T47D (cell line): ENCODE results near the gene GNG12.

Experiments
- DNase-seq, 2 experiments: peaks; one replicate each; pipeline versions ENCODE4 v3.0.0 to v3.0.0-alpha.2; 2011 to 2012; ENCODE audit warnings: low read depth in 1 of 2, low spot score in 1 of 2
- JUND ChIP-seq: IDR thresholded peaks from 2 replicates; pipeline ENCODE4 v1.6.1; 2012; ENCODE audit warnings: low read depth
- in situ Hi-C: cut with HindIII; loops from 2 replicates; pipeline ENCODE4 v1.10.0; 2016; ENCODE audit warnings: low sequenced_read_pairs, low pct_unique_long_range_greater_than_20kb

GNG12 gene

DNA sequence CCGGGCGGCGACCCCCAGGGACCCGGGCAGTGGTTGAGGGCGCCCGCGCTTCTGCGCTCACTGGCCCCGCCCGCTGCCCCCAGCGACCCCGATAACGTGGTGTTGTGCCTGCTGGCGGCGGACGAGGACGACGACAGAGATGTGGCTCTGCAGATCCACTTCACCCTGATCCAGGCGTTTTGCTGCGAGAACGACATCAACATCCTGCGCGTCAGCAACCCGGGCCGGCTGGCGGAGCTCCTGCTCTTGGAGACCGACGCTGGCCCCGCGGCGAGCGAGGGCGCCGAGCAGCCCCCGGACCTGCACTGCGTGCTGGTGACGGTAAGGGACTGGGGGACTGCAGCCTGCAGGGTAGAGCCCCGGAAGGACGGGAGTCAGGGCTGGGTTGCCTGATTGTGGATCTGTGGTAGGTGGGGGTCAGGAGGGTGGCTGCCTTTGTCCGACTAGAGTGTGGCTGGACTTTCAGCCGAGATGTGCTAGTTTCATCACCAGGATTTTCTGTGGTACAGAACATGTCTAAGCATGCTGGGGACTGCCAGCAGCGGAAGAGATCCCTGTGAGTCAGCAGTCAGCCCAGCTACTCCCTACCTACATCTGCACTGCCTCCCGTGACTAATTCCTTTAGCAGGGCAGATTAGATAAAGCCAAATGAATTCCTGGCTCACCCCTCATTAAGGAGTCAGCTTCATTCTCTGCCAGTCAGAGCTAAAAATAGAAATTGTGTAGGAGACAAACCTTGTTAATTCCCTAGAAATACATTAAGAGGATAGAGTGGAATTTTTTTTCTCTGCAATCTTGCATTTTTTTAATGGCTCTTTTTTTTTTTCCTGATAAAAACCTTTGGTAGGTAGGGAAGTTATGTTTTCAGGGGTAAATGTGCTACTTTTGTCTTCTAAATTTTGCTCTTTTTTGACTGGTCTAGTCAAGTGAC lies 146.7 kb downstream of the GNG12 start:
- peak; percentile 9 to 57 for DNase-seq
- in situ Hi-C loops = no loop called here
- TF ChIP-seq JUND = no peak

DNA sequence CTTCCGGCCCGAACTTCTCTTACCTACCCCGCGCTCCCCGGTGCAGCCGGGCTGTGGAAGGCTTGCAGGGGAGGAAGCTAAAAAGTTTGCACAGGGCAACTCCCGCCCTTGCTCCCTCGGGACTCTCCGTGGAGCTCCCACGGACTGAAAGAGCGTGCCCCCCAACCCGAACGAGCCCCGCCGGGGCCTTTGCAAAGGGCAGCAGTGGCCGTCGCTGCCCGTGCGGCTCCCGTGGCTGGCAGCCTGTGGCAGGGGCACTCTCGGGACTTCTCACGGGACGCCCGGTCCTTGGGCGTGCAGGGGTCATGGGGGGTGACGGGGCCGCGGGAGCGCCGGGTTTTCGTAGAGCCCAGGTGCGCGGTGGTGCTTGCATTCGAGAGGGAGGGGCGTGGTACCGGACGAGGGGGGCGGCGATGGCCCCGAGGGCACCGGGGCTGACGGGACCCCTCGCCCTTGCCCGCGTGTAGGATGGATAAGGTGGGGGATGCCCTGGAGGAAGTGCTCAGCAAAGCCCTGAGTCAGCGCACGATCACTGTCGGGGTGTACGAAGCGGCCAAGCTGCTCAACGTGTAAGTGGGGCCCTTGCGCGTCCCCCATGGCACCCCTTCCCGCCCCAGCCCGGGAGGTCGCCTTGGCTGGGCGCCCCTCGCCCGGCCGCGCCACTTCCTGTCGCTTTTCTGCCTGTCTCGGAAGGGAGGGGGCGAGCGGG lies 147.6 kb downstream of the GNG12 start:
- no peak for TF ChIP-seq JUND
- in situ Hi-C loops = no loop called here
- DNase-seq = no peak

- TF ChIP-seq JUND = no peak
- DNase-seq = peak; percentile 93 to 98
- in situ Hi-C loops = no loop called here
Observed at GRCh38 chr1:67685067-67685557, 148.2 kb downstream of the GNG12 start, which contains the start of gene GADD45A. Gene GADD45A (plus strand): TSS chr1:67685201. CDS start chr1:67685495, 294 bp downstream.

- in situ Hi-C loops = no loop called here
- DNase-seq = no peak
- TF ChIP-seq JUND = no peak
Observed at GRCh38 chr1:67684526-67685066, 148.7 kb downstream of the GNG12 start.

- no peak for DNase-seq
- in situ Hi-C loops = no loop called here
- TF ChIP-seq JUND = no peak
Observed at GRCh38 chr1:67683766-67684525, 149.3 kb downstream of the GNG12 start.

DNA sequence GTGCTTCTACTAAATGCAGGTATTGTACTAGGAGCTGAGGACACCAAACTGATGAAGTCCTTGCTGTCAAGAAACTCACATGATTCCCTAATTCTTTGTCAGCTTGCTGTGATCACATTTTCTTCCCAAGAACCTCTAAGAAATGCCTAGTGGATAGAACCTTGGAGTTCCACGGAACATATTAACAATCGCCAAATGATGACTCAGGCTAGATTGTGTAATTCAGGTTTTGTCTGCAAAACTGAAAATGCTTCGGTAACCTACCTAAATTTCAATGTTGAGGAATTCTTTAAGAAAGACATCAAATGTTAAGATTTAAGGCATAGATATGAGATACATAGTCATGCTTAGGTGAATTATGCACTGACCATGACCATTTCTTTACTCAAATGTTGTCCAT lies 150.0 kb downstream of the GNG12 start:
- in situ Hi-C loops = no loop called here
- DNase-seq = no peak
- TF ChIP-seq JUND = no peak

DNA sequence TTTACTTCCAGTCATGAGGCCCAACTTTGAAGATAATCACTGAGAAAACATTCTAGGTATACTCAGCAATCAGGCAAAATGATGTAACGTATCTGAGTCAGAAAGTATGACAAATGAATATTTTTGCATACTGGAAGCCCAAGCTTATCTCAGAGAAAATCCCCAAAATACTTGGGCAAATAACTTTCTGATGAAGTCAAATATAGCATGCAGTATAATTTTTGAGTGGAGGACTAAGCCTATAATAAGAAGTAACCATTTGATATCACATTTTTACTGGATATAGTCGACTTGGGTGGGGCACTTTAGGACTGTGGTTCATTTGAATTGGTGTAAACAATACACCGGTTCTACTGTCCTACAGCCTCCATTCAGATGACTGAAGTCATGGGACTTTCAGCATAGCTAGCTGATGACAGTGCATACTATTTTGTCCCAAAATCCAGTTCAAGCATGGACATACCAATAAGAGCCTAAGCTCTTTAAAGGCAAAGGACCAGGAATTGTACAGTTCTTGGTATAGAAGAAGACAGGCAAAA lies 150.5 kb downstream of the GNG12 start:
- in situ Hi-C loops = no loop called here
- no peak for TF ChIP-seq JUND
- DNase-seq = no peak

- no peak for TF ChIP-seq JUND
- no peak for DNase-seq
- in situ Hi-C loops = no loop called here
Observed at GRCh38 chr1:67680486-67680885, 152.8 kb downstream of the GNG12 start.

DNA sequence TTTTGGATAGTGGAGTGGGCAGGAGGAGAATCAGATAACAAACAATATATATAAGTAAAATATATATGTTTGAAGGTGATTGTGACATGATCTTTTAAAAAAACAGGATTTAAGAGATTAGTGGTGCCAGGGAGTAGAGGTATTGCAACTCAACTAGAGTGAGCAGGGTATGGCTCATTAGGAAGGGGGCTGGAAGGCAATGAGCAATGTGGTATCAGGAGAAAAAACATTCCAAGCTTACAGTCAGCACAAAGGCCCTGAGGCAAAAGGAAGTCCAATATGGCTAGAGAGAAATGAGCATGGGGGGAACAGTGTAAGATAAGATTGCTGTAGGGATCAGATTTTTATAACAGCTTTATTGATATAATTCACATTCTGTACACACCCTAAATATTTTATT lies 153.6 kb downstream of the GNG12 start:
- no peak for TF ChIP-seq JUND
- DNase-seq = no peak
- in situ Hi-C loops = no loop called here

DNA sequence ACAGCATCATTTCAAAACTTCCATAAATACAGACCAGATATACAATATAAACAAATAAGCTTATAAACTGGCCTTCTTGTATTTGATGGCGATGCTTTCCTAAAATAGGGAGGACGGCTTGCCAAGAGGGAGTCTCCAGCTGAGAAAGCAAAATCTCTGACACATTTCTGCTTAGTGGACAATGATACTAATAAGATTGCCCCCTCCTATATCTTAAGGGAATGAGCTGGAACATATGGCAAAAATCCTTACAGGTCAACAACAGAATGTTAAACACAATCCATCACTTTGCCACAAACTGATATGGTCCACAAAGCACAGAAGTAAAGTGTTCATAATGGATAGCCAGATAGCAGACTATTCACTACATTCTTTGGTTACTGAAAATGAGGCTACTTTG lies 155.3 kb downstream of the GNG12 start:
- no peak for TF ChIP-seq JUND
- in situ Hi-C loops = no loop called here
- no peak for DNase-seq

GRCh38 chr1:67677408-67677807 lies 155.9 kb downstream of the GNG12 start:
- in situ Hi-C loops = no loop called here
- no peak for TF ChIP-seq JUND

DNA sequence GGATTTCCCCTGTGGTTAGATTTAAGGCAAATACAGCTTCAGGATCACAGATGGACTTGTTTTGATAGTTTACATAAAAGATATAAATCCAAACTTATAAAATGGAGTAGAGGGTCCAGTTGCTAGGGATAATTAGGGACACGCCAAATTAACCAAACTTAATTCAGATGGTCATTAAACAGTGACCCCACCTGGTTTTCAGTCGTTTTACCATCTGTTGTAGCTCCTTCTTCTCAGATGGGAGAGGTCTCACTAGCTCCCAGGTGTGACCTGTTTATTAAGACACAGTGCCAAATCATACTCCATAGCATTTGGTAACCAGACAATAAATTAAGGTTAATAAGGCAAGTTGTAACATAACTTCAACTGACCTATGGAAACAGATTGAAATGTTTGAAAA lies 156.3 kb downstream of the GNG12 start:
- in situ Hi-C loops = no loop called here
- DNase-seq = peak in 1 of 2 experiments; percentile 2
- TF ChIP-seq JUND = no peak

More at GRCh38 chr1:67677408-67677807, 155.9 kb downstream of the GNG12 start:
- no peak for DNase-seq
